A673 (cell line): ENCODE data around the gene DARS2. TPM values are rescaled to one million over a fixed set of nuclear protein-coding genes. Genes with fewer than 3 reads are reported as not detected.
"Not testable (repeated sequence)": the region's sequence is repeated elsewhere in the genome, so short reads cannot be mapped to it uniquely, and the experiment has no call there.

Experiments used
- BruUV-seq: library from RNA; stranded (reverse); fragments of 400-500 nt; replicated peaks from 2 replicates; lab custom pipeline; 2021; lab: Mats Ljungman, UMichigan
- CTCF ChIA-PET: fragments of 300-600 bp; sonication (Branson Sonifier 250); formaldehyde crosslinking; loops from one replicate; lab custom pipeline; 2022; ENCODE audit warnings: antibody characterized with exemption; lab: Charles Lee
- POLR2A ChIA-PET: fragments of 300-600 bp; sonication (Branson Sonifier 250); formaldehyde crosslinking; loops from one replicate; lab custom pipeline; 2022; ENCODE audit warnings: antibody characterized with exemption; ENCODE audit not compliant: low non-redundant PET; lab: Charles Lee
- DNase-seq: peaks from one replicate; pipeline ENCODE4 v3.0.0-alpha.2; 2015; ENCODE audit warnings: low spot score
- H3K27ac ChIP-seq: fragments of 200-600 bp; sonication (generic); 2 replicates; pipeline ENCODE4 v1.5.1; 2016; ENCODE audit warnings: mixed run types, low read depth, mild to moderate bottlenecking, mixed read lengths, antibody characterized with exemption, low read length; ENCODE audit not compliant: poor library complexity, severe bottlenecking
- H3K27me3 ChIP-seq: fragments of 200-600 bp; sonication (generic); replicated peaks from 2 replicates; pipeline ENCODE4 v1.6.1; 2017; ENCODE audit warnings: mixed run types, low read depth, mild to moderate bottlenecking, mixed read lengths, antibody characterized with exemption, low read length; ENCODE audit not compliant: insufficient read depth, poor library complexity
- H3K36me3 ChIP-seq: fragments of 200-600 bp; sonication (generic); 2 replicates; pipeline ENCODE4 v1.6.1; 2016; ENCODE audit warnings: mixed run types, mild to moderate bottlenecking, mixed read lengths, antibody characterized with exemption, low read length; ENCODE audit not compliant: insufficient read depth, poor library complexity, severe bottlenecking
- H3K4me1 ChIP-seq: fragments of 200-600 bp; sonication (generic); 2 replicates; pipeline ENCODE4 v1.6.1; 2017; ENCODE audit warnings: mixed run types, mild to moderate bottlenecking, mixed read lengths, antibody characterized with exemption, low read length; ENCODE audit not compliant: insufficient read depth, poor library complexity, severe bottlenecking
- H3K4me3 ChIP-seq: fragments of 200-600 bp; sonication (generic); 2 replicates; pipeline ENCODE4 v1.5.1; 2016; ENCODE audit warnings: low read depth, mixed run types, mild to moderate bottlenecking, mixed read lengths, low read length; ENCODE audit not compliant: poor library complexity, severe bottlenecking
- H3K9me3 ChIP-seq: fragments of 200-600 bp; sonication (generic); 2 replicates; pipeline ENCODE4 v1.6.1; 2016; ENCODE audit warnings: mixed run types, low read depth, mild to moderate bottlenecking, mixed read lengths, antibody characterized with exemption, low read length; ENCODE audit not compliant: poor library complexity, severe bottlenecking
- EZH2 ChIP-seq: fragments of 200-600 bp; sonication (generic); IDR thresholded peaks from 2 replicates; pipeline ENCODE4 v1.6.1; 2017; ENCODE audit warnings: borderline replicate concordance, low read depth, mild to moderate bottlenecking, mixed read lengths, antibody characterized with exemption, low read length; ENCODE audit not compliant: poor library complexity, severe bottlenecking
- intact Hi-C: fragments of 100-400 bp; cut with micrococcal nuclease; formaldehyde crosslinking; loops from one replicate; pipeline ENCODE4 v1.10.0; 2022; ENCODE audit not compliant: unreplicated experiment
- total RNA-seq: library from RNA; stranded (reverse); gene quantifications from 2 replicates; pipeline ENCODE4 v1.2.3, GENCODE V29; 2021
- TF ChIP-seq, protein P1 (sequence below): fragments of 300-800, 200-600 bp; sonication (generic); conservative IDR thresholded peaks from 2 replicates; pipeline ENCODE4 v1.5.1; 2017; ENCODE audit warnings: low read depth, mild to moderate bottlenecking, antibody characterized with exemption, low read length, moderate library complexity, mixed read lengths

Gene DARS2
- total RNA-seq, 1 experiment from 2014 or later: 41.6 TPM

DNA sequence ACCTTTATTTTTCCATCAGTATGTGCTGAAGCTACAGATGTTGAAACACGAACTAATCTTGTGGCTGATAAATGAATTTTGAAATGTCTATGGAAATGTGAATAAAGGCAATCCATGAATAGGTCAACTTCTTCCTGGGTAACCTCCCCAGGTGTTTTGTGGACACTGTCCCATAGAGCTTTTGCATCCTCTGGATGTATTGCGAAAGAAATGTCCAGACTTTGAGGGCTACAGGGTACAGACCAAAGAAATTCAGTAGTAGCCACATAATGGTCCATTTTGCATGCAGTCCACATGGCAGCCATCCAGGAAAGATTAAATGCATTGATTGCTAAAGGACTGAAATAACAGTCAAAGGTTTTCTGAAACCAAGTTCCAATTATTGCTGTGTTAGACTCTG, 21.5 kb upstream of the DARS2 start:
- H3K36me3 ChIP-seq: peaks cover 56% of the 10 kb centered on the region
- CTCF ChIA-PET: no interaction called here

DNA sequence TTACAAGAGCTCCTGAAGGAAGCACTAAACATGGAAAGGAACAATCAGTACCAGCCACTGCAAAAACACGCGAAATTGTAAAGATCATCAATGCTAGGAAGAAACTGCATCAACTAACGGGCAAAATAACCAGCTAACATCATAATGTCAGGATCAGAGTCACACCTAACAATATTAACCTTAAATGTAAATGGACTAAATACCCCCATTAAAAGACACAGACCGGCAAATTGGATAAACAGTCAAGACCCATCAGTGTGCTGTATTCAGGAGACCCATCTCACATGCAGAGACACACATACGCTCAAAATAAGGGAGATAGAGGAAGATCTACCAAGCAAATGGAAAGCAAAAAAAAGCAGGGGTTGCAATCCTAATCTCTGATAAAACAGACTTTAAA, 10.8 kb upstream of the DARS2 start:
- BruUV-seq, H3K27me3 ChIP-seq, H3K4me1 ChIP-seq, CTCF ChIA-PET, H3K4me3 ChIP-seq, H3K27ac ChIP-seq, H3K9me3 ChIP-seq, DNase-seq, POLR2A ChIA-PET, intact Hi-C loops: not testable (repeated sequence)
- peaks cover 16% of the 10 kb centered on the region for H3K36me3 ChIP-seq

More for the DNA sequence above, 21.5 kb upstream of the DARS2 start:
- no peaks in the 10 kb centered on the region for H3K4me1 ChIP-seq
- intact Hi-C loops: no loop called here
- no peaks in the 10 kb centered on the region for H3K9me3 ChIP-seq
- POLR2A ChIA-PET: no interaction called here
- H3K4me3 ChIP-seq: no peak overlapping the region
- no peak overlapping the region for H3K27ac ChIP-seq
- TF ChIP-seq, protein P1, sequence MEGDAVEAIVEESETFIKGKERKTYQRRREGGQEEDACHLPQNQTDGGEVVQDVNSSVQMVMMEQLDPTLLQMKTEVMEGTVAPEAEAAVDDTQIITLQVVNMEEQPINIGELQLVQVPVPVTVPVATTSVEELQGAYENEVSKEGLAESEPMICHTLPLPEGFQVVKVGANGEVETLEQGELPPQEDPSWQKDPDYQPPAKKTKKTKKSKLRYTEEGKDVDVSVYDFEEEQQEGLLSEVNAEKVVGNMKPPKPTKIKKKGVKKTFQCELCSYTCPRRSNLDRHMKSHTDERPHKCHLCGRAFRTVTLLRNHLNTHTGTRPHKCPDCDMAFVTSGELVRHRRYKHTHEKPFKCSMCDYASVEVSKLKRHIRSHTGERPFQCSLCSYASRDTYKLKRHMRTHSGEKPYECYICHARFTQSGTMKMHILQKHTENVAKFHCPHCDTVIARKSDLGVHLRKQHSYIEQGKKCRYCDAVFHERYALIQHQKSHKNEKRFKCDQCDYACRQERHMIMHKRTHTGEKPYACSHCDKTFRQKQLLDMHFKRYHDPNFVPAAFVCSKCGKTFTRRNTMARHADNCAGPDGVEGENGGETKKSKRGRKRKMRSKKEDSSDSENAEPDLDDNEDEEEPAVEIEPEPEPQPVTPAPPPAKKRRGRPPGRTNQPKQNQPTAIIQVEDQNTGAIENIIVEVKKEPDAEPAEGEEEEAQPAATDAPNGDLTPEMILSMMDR: no peak
- no peak for TF ChIP-seq EZH2
- DNase-seq: no peak
- H3K27me3 ChIP-seq: no peaks in the 10 kb centered on the region
- no TSS peak for BruUV-seq

GRCh38 chr1:173818459-173818858, 6.0 kb upstream of the DARS2 start:
- no peak for DNase-seq
- no peak for TF ChIP-seq EZH2
- TF ChIP-seq, protein P1: no peak
- POLR2A ChIA-PET: interaction anchor here (0.6 kb wide), 1 partner anchor 30 kb away, joined by 3 read pairs; no protein-coding TSS in a partner anchor
- intact Hi-C loops: no loop called here
- Histone ChIP-seq H3K36me3 (peaks cover 16% of the 10 kb centered on the region), H3K4me1 (peaks cover 6% of the 10 kb centered on the region), H3K27me3 (no peaks in the 10 kb centered on the region), H3K4me3 (no peak overlapping the region), H3K27ac (no peak overlapping the region), H3K9me3 (no peaks in the 10 kb centered on the region)
- no TSS peak for BruUV-seq
- CTCF ChIA-PET: no interaction called here

DNA sequence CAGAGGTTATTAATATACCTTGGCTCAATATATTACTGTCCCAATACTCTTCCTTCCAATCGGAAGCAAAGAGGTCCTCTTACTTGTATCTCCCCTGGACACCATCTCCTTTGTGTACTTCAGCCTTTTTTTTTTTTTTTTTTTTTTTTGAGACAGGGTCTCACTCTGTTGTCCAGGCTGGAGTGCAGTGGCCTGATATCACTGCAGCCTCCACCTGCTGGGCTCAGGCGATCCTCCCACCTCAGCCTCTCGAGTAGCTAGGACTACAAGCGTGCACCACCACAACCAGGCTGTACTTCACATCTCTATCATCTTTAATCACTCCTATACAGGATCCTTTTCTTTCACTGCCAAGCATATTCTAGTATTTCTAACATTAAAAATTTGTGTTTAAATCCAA, 2.8 kb upstream of the DARS2 start:
- ChIA-PET POLR2A (no interaction called here), CTCF (no interaction called here)
- intact Hi-C loops: loop anchor here (10.0 kb wide), 2 partner anchors 107 to 1077 kb away; partner anchors contain the start of gene KLHL20
- Histone ChIP-seq H3K36me3 (peaks cover 16% of the 10 kb centered on the region), H3K4me1 (peaks cover 6% of the 10 kb centered on the region), H3K4me3 (no peak overlapping the region), H3K27me3 (no peaks in the 10 kb centered on the region), H3K9me3 (no peaks in the 10 kb centered on the region), H3K27ac (no peak overlapping the region)
- no TSS peak for BruUV-seq
- no peak for DNase-seq
- TF ChIP-seq, protein P1: no peak
- no peak for TF ChIP-seq EZH2
